Activated CD4-positive, alpha-beta T cell treated with anti-CD3 and anti-CD28 coated beads for 24 hours (primary cell): ENCODE results near the gene KIAA1671.

Experiments used
- DNase-seq, 2 donors: peaks; one replicate each; pipeline ENCODE4 v3.0.0-alpha.2; 2020; ENCODE audit warnings: low read depth in 2 of 2

The KIAA1671 gene

GRCh38 chr22:25068707-25069106 is 116.2 kb downstream of the KIAA1671 start:
- no peak for DNase-seq

GRCh38 chr22:25069426-25069757 is 116.9 kb downstream of the KIAA1671 start:
- DNase-seq, result no peak

GRCh38 chr22:25069758-25070481 is 117.4 kb downstream of the KIAA1671 start:
- no peak for DNase-seq

- no peak for DNase-seq
Observed at GRCh38 chr22:25070956-25071355, 118.4 kb downstream of the KIAA1671 start.

- DNase-seq, result no peak
Observed at GRCh38 chr22:25071720-25072119, 119.2 kb downstream of the KIAA1671 start.

GRCh38 chr22:25072406-25072805 is 119.9 kb downstream of the KIAA1671 start:
- DNase-seq, result no peak

- DNase-seq, result peak in 1 of 2 donors; percentile 57
Observed at GRCh38 chr22:25076336-25076735, 123.8 kb downstream of the KIAA1671 start.

- DNase-seq, result no peak
Observed at GRCh38 chr22:25077056-25077455, 124.5 kb downstream of the KIAA1671 start.

GRCh38 chr22:25077964-25078363 is 125.4 kb downstream of the KIAA1671 start:
- no peak for DNase-seq

GRCh38 chr22:25078591-25078990 is 126.1 kb downstream of the KIAA1671 start:
- DNase-seq, result no peak

- DNase-seq, result no peak
Observed at GRCh38 chr22:25080855-25081254, 128.3 kb downstream of the KIAA1671 start.

GRCh38 chr22:25081409-25081824 is 128.9 kb downstream of the KIAA1671 start:
- DNase-seq, result no peak

- no peak for DNase-seq
Observed at GRCh38 chr22:25082096-25082495, 129.6 kb downstream of the KIAA1671 start.

GRCh38 chr22:25083056-25083806 is 130.7 kb downstream of the KIAA1671 start:
- DNase-seq, result no peak

GRCh38 chr22:25083807-25084200 is 131.3 kb downstream of the KIAA1671 start:
- DNase-seq, result no peak

- no peak for DNase-seq
Observed at GRCh38 chr22:25084405-25085107, 132.0 kb downstream of the KIAA1671 start.

- no peak for DNase-seq
Observed at GRCh38 chr22:25085156-25085555, 132.6 kb downstream of the KIAA1671 start.

- DNase-seq, result peak in 1 of 2 donors; percentile 28
Observed at GRCh38 chr22:25085930-25086901, 133.7 kb downstream of the KIAA1671 start.

- no peak for DNase-seq
Observed at GRCh38 chr22:25086902-25087282, 134.4 kb downstream of the KIAA1671 start.

GRCh38 chr22:25090225-25090890 is 137.8 kb downstream of the KIAA1671 start:
- no peak for DNase-seq

GRCh38 chr22:25091458-25091857 is 138.9 kb downstream of the KIAA1671 start:
- DNase-seq, result no peak
